HG02885 (cell line): ENCODE data around the gene SLC24A4.
"Not testable (repeated sequence)": the region's sequence is repeated elsewhere in the genome, so short reads cannot be mapped to it uniquely, and the experiment has no call there.

Source experiments
- ATAC-seq: cut with Tn5 transposase; IDR thresholded peaks from one replicate; pipeline ENCODE4 v1.9.1; 2021; ENCODE audit warnings: mild to moderate bottlenecking; ENCODE audit not compliant: unreplicated experiment, poor library complexity

The SLC24A4 gene

GRCh38 chr14:92532490-92533163 lies 209.7 kb downstream of the SLC24A4 start:
- ATAC-seq: no peak

DNA sequence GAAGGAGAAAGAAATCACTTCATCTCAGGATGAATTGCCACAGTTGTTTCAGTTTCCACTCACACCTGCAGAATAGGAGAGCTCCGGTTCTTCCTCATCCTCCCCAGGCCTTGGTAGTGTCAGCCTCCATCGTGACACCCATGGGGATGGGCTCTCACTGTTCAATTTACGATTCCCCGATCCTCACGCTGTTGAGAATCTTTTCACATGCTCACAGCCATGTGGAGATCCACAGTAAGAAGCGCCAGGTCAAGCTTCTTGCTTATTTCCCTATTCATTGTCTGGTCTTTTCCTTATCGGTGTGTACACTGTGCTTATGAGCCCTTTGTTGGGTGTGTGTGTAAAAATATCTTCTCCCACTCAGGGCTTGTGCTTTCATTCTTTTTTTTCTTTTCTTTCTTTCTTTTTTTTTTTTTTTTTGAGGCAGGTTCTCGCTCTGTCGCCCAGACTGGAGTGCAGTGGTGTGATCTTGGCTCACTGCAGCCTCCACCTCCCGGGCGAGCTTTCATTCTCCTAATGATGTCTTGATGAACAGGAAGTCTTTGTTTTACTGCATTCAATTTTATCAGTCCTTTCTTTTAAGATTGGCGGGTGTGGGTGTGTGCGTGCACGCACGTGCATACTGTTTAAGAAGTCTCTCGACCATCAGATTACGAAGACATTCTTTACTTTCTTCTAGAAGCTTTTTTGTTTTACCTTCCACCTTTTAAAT lies 212.1 kb downstream of the SLC24A4 start:
- ATAC-seq: no peak

DNA sequence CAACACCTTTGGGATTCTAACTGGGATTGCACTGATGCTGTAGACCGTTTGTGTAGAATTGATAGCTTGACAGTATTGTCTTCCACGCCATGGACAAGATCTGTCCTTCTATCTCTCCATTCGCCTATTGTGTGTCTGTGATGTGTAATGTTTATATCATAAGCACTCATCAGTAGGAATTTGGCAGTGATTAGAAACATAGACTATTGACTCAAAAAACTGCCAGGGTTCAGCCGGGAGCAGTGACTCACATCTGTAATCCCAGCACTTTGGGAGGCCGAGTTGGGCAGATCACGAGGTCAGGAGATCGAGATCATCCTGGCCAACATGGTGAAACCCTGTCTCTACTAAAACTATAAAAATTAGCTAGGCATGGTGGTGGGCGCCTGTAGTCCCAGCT lies 213.3 kb downstream of the SLC24A4 start:
- ATAC-seq: not testable (repeated sequence)

- peak; percentile 84 for ATAC-seq
These were observed 215.5 kb downstream of the SLC24A4 start for GRCh38 chr14:92538412-92538985.

- ATAC-seq: no peak
These were observed 216.5 kb downstream of the SLC24A4 start for GRCh38 chr14:92539419-92539818.

DNA sequence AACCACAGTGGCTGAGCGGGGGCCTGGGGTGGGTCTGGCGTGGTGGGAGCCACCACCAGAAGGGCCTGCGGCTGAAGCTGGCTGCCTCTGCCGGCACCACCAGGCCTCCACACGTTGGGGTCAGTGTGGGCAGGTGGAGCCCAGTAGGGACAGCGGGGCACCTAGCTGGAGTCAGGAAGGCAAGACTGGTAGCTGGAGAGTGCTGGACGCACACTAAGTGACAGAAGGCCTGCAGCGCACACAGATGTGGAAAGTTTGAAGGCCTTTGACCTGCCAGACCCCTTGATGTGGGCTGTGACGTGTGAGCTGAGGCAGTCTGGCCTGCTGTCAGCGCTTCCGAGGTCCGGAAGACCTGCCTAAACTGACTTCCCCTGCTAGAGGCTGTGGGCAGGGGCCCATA lies 216.9 kb downstream of the SLC24A4 start:
- ATAC-seq: peak; percentile 39

DNA sequence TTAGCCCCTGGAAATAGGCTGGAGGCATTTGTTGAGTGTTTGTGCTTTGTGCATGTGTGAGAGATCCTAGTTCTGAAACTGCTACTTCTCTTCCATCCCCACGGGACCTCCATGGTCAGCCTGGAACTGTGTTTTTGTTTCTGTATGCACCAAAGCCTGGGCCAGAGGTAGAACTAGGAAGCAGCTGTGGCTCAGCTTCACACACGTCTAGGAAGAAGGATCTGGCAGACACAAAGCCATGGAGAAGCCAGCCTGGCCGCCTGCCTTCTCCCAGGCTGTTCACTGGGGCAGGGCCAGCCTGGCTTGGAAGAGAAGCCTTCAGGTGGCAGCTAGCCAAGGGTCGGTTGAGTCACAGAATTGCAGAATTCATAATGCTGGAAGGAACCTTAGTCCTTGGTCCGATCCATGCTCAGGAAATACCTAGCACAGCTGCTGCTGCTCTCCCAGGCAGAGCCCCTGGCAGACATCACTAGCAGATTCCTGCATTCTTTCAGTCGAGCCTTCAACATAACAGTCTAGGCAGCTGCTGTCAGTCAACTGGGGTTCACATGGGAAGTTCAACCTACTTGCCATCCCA lies 217.6 kb downstream of the SLC24A4 start:
- no peak for ATAC-seq

GRCh38 chr14:92542766-92543554 lies 220.0 kb downstream of the SLC24A4 start:
- ATAC-seq: no peak

DNA sequence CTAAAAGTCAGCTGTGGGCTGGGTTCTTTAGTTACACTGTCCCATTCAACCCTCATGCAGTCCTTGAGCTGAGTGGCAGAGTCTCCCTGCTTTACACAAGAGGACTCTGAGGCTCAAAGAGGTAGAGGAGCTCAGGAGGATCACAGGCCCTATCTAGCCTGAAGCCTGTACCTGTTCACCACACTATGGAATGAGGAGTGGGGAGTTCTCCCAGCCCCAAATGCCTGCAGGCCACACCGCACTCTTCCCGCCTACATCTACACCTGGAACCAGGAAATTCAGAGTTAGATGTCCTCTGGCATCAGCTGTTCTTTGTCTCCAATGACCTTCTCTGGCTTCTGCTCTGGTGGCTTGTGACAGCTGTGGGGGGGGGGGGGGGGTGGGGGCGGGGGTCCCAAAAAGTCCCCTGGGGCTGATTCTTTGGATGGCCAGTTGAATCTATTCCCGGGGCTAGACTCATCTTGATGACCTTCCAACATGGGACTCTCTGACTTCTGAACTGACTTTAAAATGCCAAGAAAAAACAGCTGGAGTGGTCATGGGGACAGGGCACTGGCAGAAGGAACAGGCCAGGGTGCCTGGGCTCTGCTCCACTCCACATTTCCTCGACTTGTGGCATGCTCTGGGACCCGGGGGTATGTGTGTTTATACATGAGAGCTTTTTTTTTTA lies 221.2 kb downstream of the SLC24A4 start:
- ATAC-seq: no peak

DNA sequence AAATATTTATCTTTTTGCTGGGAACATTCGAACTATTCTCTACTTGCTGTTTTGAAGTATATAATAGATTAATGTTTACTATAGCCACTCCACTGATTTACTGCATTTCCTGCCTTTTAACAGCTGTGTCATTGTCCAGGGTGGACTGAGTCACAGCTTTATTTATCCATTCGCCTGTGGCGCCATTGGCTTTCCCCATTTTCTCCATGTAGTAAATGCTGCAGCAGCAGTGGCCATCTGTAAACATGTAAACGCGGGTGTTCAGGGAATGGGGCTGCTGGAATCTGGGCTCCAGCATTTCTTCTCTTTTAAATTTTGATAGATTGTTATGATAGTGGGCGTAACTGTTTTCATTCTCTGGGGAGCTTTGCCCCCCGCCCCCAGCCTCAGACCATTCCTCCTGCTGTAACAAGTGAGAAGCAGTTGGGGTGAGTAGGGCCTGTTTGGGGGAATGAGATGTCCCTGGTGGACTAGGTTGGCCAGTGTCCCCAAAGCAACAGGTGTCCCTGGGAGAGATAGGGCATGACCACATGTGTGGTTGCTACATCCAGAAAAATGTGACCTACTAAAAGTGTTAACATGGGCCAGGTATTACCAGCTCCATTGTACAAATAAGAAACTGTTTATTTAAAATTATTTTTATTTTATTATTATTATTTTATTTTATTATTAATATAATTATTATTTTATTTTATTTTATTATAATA lies 223.5 kb downstream of the SLC24A4 start:
- ATAC-seq: no peak

GRCh38 chr14:92549105-92549858 lies 226.3 kb downstream of the SLC24A4 start:
- ATAC-seq: no peak

DNA sequence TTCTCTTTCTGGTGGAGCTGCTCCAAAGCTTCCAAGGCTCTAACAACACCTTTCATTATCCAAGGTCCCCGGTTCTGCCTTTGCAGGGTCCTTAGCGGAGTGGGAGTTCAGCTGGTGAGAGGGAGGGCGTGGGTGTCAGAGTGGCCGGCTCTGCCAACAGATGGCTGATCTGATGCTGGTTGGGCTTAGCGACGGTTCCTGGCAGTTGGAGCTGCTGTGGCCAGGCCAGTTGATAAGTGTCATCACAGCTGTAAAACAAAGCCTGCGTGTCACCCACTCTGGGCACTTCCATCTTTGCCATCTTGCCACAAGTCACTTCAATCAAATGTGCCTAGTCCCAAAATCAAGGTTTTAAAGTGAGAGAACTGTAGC lies 226.9 kb downstream of the SLC24A4 start:
- ATAC-seq: no peak
